ENCODE measurements around the gene SCN9A. TPM values are rescaled to one million over a fixed set of nuclear protein-coding genes. Genes with fewer than 3 reads are reported as not detected.
A peak's percentile ranks its signal among the peaks of the same experiment; 100 is the strongest.

The SCN9A gene
- total and polyA plus RNA-seq, 2 donors (not counting 1 experiment from before 2014, with no cell fraction given), result 64.2 to 105 TPM

DNA sequence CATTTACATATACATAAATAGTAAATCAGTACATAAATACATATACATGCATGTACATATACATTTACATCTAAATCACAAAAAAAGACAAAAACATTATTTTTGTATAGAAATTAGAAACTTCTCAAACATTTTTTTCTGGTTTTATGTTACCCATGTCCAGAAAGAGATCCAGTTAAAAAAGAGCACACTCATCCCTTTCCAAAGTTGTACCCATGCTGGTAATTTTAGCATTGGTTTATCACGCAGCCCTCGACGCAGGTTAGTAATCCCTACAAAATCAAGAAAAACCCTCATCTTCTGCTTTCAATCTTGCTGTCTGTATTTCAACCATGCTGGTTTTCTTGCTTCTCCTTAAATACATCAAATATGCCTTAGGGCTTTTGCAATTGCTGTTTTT, 10.5 kb downstream of the SCN9A start:
- H3K4me1 ChIP-seq (ENCODE audit: control insufficient read depth, extremely low read depth, insufficient read depth, low read length), result peaks cover 3% of the 10 kb centered on the region
- TF ChIP-seq, protein P1, sequence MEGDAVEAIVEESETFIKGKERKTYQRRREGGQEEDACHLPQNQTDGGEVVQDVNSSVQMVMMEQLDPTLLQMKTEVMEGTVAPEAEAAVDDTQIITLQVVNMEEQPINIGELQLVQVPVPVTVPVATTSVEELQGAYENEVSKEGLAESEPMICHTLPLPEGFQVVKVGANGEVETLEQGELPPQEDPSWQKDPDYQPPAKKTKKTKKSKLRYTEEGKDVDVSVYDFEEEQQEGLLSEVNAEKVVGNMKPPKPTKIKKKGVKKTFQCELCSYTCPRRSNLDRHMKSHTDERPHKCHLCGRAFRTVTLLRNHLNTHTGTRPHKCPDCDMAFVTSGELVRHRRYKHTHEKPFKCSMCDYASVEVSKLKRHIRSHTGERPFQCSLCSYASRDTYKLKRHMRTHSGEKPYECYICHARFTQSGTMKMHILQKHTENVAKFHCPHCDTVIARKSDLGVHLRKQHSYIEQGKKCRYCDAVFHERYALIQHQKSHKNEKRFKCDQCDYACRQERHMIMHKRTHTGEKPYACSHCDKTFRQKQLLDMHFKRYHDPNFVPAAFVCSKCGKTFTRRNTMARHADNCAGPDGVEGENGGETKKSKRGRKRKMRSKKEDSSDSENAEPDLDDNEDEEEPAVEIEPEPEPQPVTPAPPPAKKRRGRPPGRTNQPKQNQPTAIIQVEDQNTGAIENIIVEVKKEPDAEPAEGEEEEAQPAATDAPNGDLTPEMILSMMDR (conservative IDR thresholded peaks at IDR 0.05 in 1 of 2, IDR thresholded peaks at IDR 0.05 in 1 of 2; ENCODE audit: low read depth in 1 of 2, low read length in 2 of 2), result no peak
- H3K36me3 ChIP-seq (ENCODE audit: control insufficient read depth, insufficient read depth, low read length), result no peaks in the 10 kb centered on the region
- DNase-seq (ENCODE audit: low read depth in 2 of 2), result no peak
- H3K9ac ChIP-seq (ENCODE audit: insufficient read depth, low read length), result no peak overlapping the region
- peaks cover 41% of the 10 kb centered on the region for H3K79me2 ChIP-seq (ENCODE audit: control insufficient read depth, insufficient read depth, low read length)
- no peaks in the 10 kb centered on the region for H3K27me3 ChIP-seq (ENCODE audit: control insufficient read depth, insufficient read depth, low read length)
- no peak overlapping the region for H3K27ac ChIP-seq (ENCODE audit: insufficient read depth, low read length)
- no peaks in the 10 kb centered on the region for H3K9me3 ChIP-seq (ENCODE audit: control insufficient read depth, insufficient read depth, low read depth, low read length)
- H2AFZ ChIP-seq (ENCODE audit: low read length), result no peak overlapping the region
- H3K4me3 ChIP-seq (replicated peaks in 1 of 4; ENCODE audit: control extremely low read depth in 1 of 4, insufficient read depth in 1 of 4, low read depth in 3 of 4, low read length in 4 of 4), result no peak overlapping the region
- H4K20me1 ChIP-seq (ENCODE audit: control insufficient read depth, extremely low read depth, insufficient read depth, low read length), result no peaks in the 10 kb centered on the region
- H3K4me2 ChIP-seq (ENCODE audit: extremely low read depth, insufficient read depth, low read length), result no peak overlapping the region

DNA sequence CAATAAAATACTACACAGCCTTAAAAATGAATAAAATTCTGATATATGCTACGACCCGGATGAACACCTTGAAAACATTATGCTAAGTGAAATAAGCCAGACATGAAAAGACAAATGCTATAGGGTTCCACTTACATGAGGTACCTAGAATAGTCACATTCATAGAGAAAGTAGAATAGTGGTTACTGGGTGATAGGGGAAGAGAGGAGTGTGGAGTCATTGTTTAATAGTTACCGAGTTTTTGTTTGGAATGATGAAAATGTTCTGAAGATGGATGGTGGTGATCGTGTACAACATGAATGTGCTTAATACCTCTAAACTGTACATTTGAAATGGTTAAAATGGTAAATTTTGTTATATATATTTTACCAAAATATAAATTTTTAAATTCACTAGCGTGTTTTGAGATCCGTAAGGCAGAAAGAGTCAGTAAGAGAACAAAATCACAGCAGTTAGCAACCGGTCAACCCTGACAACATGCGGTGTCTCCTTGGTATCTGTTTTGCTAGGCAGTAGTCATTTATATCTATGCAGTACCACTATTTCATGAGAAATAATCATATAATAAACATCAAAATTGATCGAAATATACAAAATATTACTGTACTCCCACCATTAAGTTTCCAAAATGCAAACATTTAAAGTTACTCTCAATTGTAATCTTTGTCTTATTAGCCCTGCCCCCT, 11.1 kb downstream of the SCN9A start:
- no peaks in the 10 kb centered on the region for H3K27me3 ChIP-seq (ENCODE audit: control insufficient read depth, insufficient read depth, low read length)
- no peak overlapping the region for H2AFZ ChIP-seq (ENCODE audit: low read length)
- no peak overlapping the region for H3K27ac ChIP-seq (ENCODE audit: insufficient read depth, low read length)
- H3K9me3 ChIP-seq (ENCODE audit: control insufficient read depth, insufficient read depth, low read depth, low read length), result no peaks in the 10 kb centered on the region
- H4K20me1 ChIP-seq (ENCODE audit: control insufficient read depth, extremely low read depth, insufficient read depth, low read length), result no peaks in the 10 kb centered on the region
- H3K9ac ChIP-seq (ENCODE audit: insufficient read depth, low read length), result no peak overlapping the region
- H3K4me1 ChIP-seq (ENCODE audit: control insufficient read depth, extremely low read depth, insufficient read depth, low read length), result peaks cover 3% of the 10 kb centered on the region
- H3K79me2 ChIP-seq (ENCODE audit: control insufficient read depth, insufficient read depth, low read length), result peaks cover 39% of the 10 kb centered on the region
- no peak overlapping the region for H3K4me3 ChIP-seq (replicated peaks in 1 of 4; ENCODE audit: control extremely low read depth in 1 of 4, insufficient read depth in 1 of 4, low read depth in 3 of 4, low read length in 4 of 4)
- DNase-seq (ENCODE audit: low read depth in 2 of 2), result no peak
- H3K36me3 ChIP-seq (ENCODE audit: control insufficient read depth, insufficient read depth, low read length), result no peaks in the 10 kb centered on the region
- TF ChIP-seq EZH2 (IDR thresholded peaks at IDR 0.05; ENCODE audit: low read length, missing control alignments), result no peak
- TF ChIP-seq, protein P1 (conservative IDR thresholded peaks at IDR 0.05 in 1 of 2, IDR thresholded peaks at IDR 0.05 in 1 of 2; ENCODE audit: low read depth in 1 of 2, low read length in 2 of 2), result no peak
- H3K4me2 ChIP-seq (ENCODE audit: extremely low read depth, insufficient read depth, low read length), result no peak overlapping the region

DNA sequence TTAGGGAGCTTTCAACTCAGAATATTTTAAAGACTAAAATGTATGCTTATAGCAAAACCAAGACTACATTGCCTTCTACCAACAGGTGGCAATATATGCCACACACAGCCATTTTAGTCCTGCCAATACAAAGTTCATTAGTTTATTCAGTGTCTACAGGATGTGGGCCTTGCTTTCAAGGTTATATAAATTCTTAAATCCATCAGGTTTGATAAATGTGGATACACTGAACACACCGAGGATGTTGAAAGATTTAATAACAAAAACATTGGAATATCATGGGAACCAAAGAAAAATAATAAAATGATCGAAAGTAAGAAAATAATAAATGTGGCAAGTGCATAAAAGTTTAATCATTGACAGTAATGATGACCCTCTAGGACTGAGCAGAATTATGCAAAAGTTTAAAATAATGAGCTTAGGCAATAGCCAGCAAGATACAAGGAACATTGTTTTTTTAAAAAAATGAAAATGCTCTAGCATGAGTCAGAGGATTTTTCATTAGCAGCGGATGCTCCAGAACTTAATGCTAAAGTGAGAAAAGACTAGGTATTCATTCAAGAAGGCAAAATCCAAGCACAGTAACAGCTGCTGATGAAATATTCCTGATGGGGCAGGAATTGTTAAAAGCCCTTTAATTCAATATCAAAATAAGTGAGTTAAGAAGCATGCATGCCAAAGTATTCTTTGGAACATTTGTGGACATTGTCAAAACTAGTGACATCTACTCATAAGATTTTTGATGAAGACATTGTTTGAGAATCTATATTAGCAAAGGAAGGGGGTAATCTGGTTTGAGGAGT, 14.2 kb downstream of the SCN9A start:
- H2AFZ ChIP-seq (ENCODE audit: low read length), result no peak overlapping the region
- DNase-seq (ENCODE audit: low read depth in 2 of 2), result peak; percentile 62 to 76
- no peaks in the 10 kb centered on the region for H3K36me3 ChIP-seq (ENCODE audit: control insufficient read depth, insufficient read depth, low read length)
- no peak overlapping the region for H3K27ac ChIP-seq (ENCODE audit: insufficient read depth, low read length)
- no peaks in the 10 kb centered on the region for H3K9me3 ChIP-seq (ENCODE audit: control insufficient read depth, insufficient read depth, low read depth, low read length)
- no peaks in the 10 kb centered on the region for H3K27me3 ChIP-seq (ENCODE audit: control insufficient read depth, insufficient read depth, low read length)
- H4K20me1 ChIP-seq (ENCODE audit: control insufficient read depth, extremely low read depth, insufficient read depth, low read length), result no peaks in the 10 kb centered on the region
- H3K4me3 ChIP-seq (replicated peaks in 1 of 4; ENCODE audit: control extremely low read depth in 1 of 4, insufficient read depth in 1 of 4, low read depth in 3 of 4, low read length in 4 of 4), result no peak overlapping the region
- H3K9ac ChIP-seq (ENCODE audit: insufficient read depth, low read length), result no peak overlapping the region
- TF ChIP-seq EZH2 (IDR thresholded peaks at IDR 0.05; ENCODE audit: low read length, missing control alignments), result no peak
- TF ChIP-seq, protein P1 (conservative IDR thresholded peaks at IDR 0.05 in 1 of 2, IDR thresholded peaks at IDR 0.05 in 1 of 2; ENCODE audit: low read depth in 1 of 2, low read length in 2 of 2), result peak in 1 of 2 donors; percentile 58
- H3K4me2 ChIP-seq (ENCODE audit: extremely low read depth, insufficient read depth, low read length), result peak overlapping the region; percentile 48
- peaks cover 3% of the 10 kb centered on the region for H3K4me1 ChIP-seq (ENCODE audit: control insufficient read depth, extremely low read depth, insufficient read depth, low read length)
- peaks cover 31% of the 10 kb centered on the region for H3K79me2 ChIP-seq (ENCODE audit: control insufficient read depth, insufficient read depth, low read length)

All from fibroblast of lung (primary cell).